Fibroblast of lung (primary cell): ENCODE measurements around the gene CALML4.

Source experiments
- EZH2 ChIP-seq: IDR thresholded peaks from 2 replicates; pipeline ENCODE4 v1.5.1; 2012; ENCODE audit warnings: low read length, control low read depth, mild to moderate bottlenecking; ENCODE audit errors: missing control alignments
- TF ChIP-seq, protein P1 (sequence below), 2 donors: IDR thresholded peaks in 1 of 2; conservative IDR thresholded peaks in 1 of 2; 1 replicate in 1 of 2; 2 replicates in 1 of 2; pipeline ENCODE4 v1.5.1; 2011 to 2012; ENCODE audit warnings: low read length in 2 of 2, control low read depth in 1 of 2, inconsistent platforms in 1 of 2, low read depth in 1 of 2, mild to moderate bottlenecking in 1 of 2

DNA sequence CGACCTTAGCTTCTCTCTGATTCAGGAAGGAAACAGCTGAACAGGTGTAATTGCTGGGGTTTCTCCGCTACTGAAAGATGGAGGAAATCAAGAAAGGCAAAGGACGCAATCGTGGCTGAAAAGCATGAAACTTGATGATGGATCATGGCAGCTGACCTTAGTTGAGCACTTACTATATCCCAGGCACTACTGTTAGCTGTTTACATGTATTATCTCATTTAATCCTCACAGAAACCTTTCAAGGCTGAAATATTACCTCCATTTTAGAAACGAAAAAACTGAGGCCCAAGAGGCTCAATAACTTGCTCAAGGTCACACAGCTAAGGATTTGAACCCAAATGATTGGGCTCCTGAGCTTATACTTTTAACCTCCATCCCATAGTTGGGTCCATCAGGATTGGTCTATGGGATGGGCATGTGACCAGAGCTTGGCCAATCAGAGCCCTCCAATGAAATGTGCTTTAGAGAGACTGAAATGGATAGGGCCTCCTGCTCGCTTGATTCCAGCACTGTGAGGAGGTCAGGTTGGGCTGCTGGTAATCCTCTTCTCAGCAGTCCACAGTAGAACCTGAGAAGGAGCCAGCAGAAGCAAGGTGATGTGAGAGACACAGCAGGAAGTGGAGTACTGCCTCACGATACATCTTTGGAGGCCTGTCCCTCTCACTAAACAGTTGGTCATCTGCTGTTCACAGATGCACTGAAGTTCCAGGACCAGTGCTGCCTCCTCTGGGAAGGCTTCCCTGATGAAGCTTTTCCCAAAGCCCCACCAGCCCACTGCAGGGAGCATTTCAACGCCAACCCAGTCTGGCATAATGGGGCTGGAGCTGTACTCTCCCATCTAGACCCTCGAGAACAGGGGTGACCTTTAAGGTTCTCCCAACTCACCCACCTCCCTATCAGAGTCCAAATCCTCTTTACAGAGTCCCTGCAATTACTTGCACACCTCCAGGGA, 14.0 kb upstream of the CALML4 start:
- TF ChIP-seq, protein P1, sequence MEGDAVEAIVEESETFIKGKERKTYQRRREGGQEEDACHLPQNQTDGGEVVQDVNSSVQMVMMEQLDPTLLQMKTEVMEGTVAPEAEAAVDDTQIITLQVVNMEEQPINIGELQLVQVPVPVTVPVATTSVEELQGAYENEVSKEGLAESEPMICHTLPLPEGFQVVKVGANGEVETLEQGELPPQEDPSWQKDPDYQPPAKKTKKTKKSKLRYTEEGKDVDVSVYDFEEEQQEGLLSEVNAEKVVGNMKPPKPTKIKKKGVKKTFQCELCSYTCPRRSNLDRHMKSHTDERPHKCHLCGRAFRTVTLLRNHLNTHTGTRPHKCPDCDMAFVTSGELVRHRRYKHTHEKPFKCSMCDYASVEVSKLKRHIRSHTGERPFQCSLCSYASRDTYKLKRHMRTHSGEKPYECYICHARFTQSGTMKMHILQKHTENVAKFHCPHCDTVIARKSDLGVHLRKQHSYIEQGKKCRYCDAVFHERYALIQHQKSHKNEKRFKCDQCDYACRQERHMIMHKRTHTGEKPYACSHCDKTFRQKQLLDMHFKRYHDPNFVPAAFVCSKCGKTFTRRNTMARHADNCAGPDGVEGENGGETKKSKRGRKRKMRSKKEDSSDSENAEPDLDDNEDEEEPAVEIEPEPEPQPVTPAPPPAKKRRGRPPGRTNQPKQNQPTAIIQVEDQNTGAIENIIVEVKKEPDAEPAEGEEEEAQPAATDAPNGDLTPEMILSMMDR (conservative IDR thresholded peaks at IDR 0.05 in 1 of 2, IDR thresholded peaks at IDR 0.05 in 1 of 2; ENCODE audit: low read depth in 1 of 2, low read length in 2 of 2): no peak
- TF ChIP-seq EZH2: no peak
